ENCODE results near the gene IL24. TPM values are rescaled to one million over a fixed set of nuclear protein-coding genes. Genes with fewer than 3 reads are reported as not detected.

Gene IL24
- total and polyA plus RNA-seq, 2 donors (not counting 1 experiment from before 2014, with no cell fraction given) = not detected

DNA sequence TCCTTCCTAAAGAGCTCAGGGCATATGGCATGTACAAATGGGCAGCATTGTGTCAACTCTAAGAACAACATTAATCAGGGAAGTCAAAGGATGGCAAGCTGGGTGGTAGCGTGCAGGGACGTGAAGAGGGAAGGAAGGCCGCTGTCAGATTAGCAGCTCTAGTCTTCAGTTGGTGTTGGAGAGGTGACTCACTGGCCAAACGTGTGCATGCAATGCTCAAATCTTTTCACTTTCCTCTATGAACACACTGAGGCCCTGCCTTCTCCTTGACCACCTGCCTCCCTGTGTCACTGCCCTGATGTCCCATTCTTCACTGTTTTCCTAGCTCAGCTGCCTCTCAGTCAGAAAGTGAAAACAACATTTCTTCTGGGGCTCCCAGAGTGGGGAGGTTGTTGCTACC, 54.9 kb downstream of the IL24 start:
- WGBS (ENCODE audit: insufficient coverage) = no CpG with 5 or more reads among the region's 4 CpGs
- ChIA-PET POLR2A (no interaction called here), CTCF (interaction anchor here (1.1 to 2.1 kb wide), 3 partner anchors 19 to 40 kb away, joined by 4 to 9 read pairs (median 8); no protein-coding TSS in a partner anchor)
- Mint-ChIP-seq H3K4me3 (no peak overlapping the region), H3K9me3 (ENCODE audit: insufficient read depth) (no peaks in the 10 kb centered on the region), H3K4me1 (peaks cover 39% of the 10 kb centered on the region), H3K27ac (no peak overlapping the region), H3K27me3 (peaks cover 3% of the 10 kb centered on the region)
- Histone ChIP-seq H3K9ac (ENCODE audit: low read length) (no peak overlapping the region), H3K79me2 (ENCODE audit: control insufficient read depth, insufficient read depth, low read length) (no peaks in the 10 kb centered on the region), H3K27ac (ENCODE audit: low read length in 2 of 2) (no peak overlapping the region), H3K4me3 (ENCODE audit: control extremely low read depth in 1 of 5, extremely low read depth in 1 of 5, insufficient read depth in 1 of 5, low read depth in 2 of 5, low read length in 4 of 5) (no peak overlapping the region), H4K20me1 (ENCODE audit: control insufficient read depth, insufficient read depth, low read length, poor library complexity, severe bottlenecking) (no peaks in the 10 kb centered on the region), H3K9me3 (ENCODE audit: control extremely low read depth in 1 of 3, control insufficient read depth in 2 of 3, insufficient read depth in 1 of 3, low read length in 2 of 3) (peaks cover 0 to 6% (median 4%) of the 10 kb centered on the region in 3 donors), H3K36me3 (replicated peaks in 1 of 2; ENCODE audit: control extremely low read depth in 1 of 2, control insufficient read depth in 1 of 2, extremely low read depth in 1 of 2, insufficient read depth in 2 of 2, low read length in 1 of 2) (no peaks in the 10 kb centered on the region), H3K27me3 (replicated peaks in 1 of 4; ENCODE audit: control extremely low read depth in 1 of 4, control insufficient read depth in 3 of 4, insufficient read depth in 4 of 4, low read length in 3 of 4) (no peaks in the 10 kb centered on the region), H3K4me2 (replicated peaks; ENCODE audit: low read depth, low read length, poor library complexity, severe bottlenecking) (peak overlapping the region; percentile 3), H3K4me1 (ENCODE audit: control insufficient read depth in 2 of 2, insufficient read depth in 2 of 2, low read length in 2 of 2) (peaks cover 11 to 12% of the 10 kb centered on the region in 2 donors), H2AFZ (ENCODE audit: insufficient read depth, low read depth, low read length, poor library complexity, severe bottlenecking) (no peak overlapping the region)
- intact Hi-C loops (cut with micrococcal nuclease) = no loop called here
- ATAC-seq (ENCODE audit: low read depth) = no peak
- TF ChIP-seq, protein P1, sequence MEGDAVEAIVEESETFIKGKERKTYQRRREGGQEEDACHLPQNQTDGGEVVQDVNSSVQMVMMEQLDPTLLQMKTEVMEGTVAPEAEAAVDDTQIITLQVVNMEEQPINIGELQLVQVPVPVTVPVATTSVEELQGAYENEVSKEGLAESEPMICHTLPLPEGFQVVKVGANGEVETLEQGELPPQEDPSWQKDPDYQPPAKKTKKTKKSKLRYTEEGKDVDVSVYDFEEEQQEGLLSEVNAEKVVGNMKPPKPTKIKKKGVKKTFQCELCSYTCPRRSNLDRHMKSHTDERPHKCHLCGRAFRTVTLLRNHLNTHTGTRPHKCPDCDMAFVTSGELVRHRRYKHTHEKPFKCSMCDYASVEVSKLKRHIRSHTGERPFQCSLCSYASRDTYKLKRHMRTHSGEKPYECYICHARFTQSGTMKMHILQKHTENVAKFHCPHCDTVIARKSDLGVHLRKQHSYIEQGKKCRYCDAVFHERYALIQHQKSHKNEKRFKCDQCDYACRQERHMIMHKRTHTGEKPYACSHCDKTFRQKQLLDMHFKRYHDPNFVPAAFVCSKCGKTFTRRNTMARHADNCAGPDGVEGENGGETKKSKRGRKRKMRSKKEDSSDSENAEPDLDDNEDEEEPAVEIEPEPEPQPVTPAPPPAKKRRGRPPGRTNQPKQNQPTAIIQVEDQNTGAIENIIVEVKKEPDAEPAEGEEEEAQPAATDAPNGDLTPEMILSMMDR (IDR thresholded peaks at IDR 0.05) = no peak
- no peak for TF ChIP-seq EZH2 (IDR thresholded peaks at IDR 0.05; ENCODE audit: borderline replicate concordance, insufficient read depth, low read depth, low read length, poor library complexity, severe bottlenecking)
- DNase-seq = no peak

DNA sequence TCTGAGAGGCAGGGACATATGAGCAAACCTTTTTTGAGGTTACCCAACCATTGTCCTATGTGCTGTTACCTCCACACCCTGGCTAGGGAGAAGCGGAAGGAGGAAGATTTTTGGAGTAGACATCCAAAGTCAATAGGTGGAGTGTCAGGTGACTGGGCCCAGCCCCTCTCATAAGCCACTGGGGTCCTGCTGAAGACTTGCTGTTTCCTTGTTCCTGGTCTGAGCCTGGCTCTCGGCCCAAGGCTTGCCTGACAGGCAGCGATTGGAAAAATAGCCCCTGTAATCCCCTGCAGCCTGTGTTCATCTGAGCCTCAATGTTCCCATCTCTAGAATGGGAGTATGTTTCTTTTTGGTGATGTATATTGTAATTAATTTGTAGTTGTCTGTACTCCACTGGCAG, 55.9 kb downstream of the IL24 start:
- Histone ChIP-seq H3K79me2 (ENCODE audit: control insufficient read depth, insufficient read depth, low read length) (no peaks in the 10 kb centered on the region), H4K20me1 (ENCODE audit: control insufficient read depth, insufficient read depth, low read length, poor library complexity, severe bottlenecking) (no peaks in the 10 kb centered on the region), H3K4me1 (ENCODE audit: control insufficient read depth in 2 of 2, insufficient read depth in 2 of 2, low read length in 2 of 2) (peaks cover 11 to 12% of the 10 kb centered on the region in 2 donors), H3K27ac (ENCODE audit: low read length in 2 of 2) (no peak overlapping the region), H3K4me2 (replicated peaks; ENCODE audit: low read depth, low read length, poor library complexity, severe bottlenecking) (no peak overlapping the region), H3K9ac (ENCODE audit: low read length) (no peak overlapping the region), H3K36me3 (replicated peaks in 1 of 2; ENCODE audit: control extremely low read depth in 1 of 2, control insufficient read depth in 1 of 2, extremely low read depth in 1 of 2, insufficient read depth in 2 of 2, low read length in 1 of 2) (no peaks in the 10 kb centered on the region), H3K9me3 (ENCODE audit: control extremely low read depth in 1 of 3, control insufficient read depth in 2 of 3, insufficient read depth in 1 of 3, low read length in 2 of 3) (peaks cover 0 to 6% (median 4%) of the 10 kb centered on the region in 3 donors), H3K27me3 (replicated peaks in 1 of 4; ENCODE audit: control extremely low read depth in 1 of 4, control insufficient read depth in 3 of 4, insufficient read depth in 4 of 4, low read length in 3 of 4) (no peaks in the 10 kb centered on the region), H2AFZ (ENCODE audit: insufficient read depth, low read depth, low read length, poor library complexity, severe bottlenecking) (no peak overlapping the region), H3K4me3 (ENCODE audit: control extremely low read depth in 1 of 5, extremely low read depth in 1 of 5, insufficient read depth in 1 of 5, low read depth in 2 of 5, low read length in 4 of 5) (no peak overlapping the region)
- CTCF ChIA-PET = no interaction called here
- TF ChIP-seq EZH2 (IDR thresholded peaks at IDR 0.05; ENCODE audit: borderline replicate concordance, insufficient read depth, low read depth, low read length, poor library complexity, severe bottlenecking) = no peak
- TF ChIP-seq, protein P1 (IDR thresholded peaks at IDR 0.05) = no peak
- POLR2A ChIA-PET = no interaction called here
- 95% methylated on average over 3 of the region's 3 CpGs for WGBS (ENCODE audit: insufficient coverage)
- H3K27ac Mint-ChIP-seq = no peak overlapping the region
- H3K4me1 Mint-ChIP-seq = peaks cover 35% of the 10 kb centered on the region
- H3K9me3 Mint-ChIP-seq (ENCODE audit: insufficient read depth) = no peaks in the 10 kb centered on the region
- peaks cover 3% of the 10 kb centered on the region for H3K27me3 Mint-ChIP-seq
- intact Hi-C loops (cut with micrococcal nuclease) = no loop called here
- H3K4me3 Mint-ChIP-seq = no peak overlapping the region
- DNase-seq (no peak), ATAC-seq (ENCODE audit: low read depth) (no peak)
